Keratinocyte (primary cell): ENCODE results near the gene FGFR2. TPM values are rescaled to one million over a fixed set of nuclear protein-coding genes. Genes with fewer than 3 reads are reported as not detected.

Experiments used
- DNase-seq: peaks from one replicate; pipeline ENCODE4 v3.0.0-alpha.2; 2011; ENCODE audit warnings: low read depth, missing footprints, low spot score
- FAIRE-seq: peaks from 2 replicates; lab custom pipeline; 2011; peaks lifted over from hg19 to GRCh38; lab: Jason Lieb, UNC
- H2AFZ ChIP-seq: 2 replicates; pipeline ENCODE4 v1.6.0; 2012; ENCODE audit warnings: low read length, control low read depth, inconsistent platforms; ENCODE audit not compliant: control insufficient read depth
- H3K27ac ChIP-seq: 2 replicates; pipeline ENCODE4 v1.5.1; 2011; ENCODE audit warnings: low read length; ENCODE audit not compliant: control insufficient read depth, insufficient read depth
- H3K27me3 ChIP-seq: 3 replicates; pipeline ENCODE4 v1.6.0; 2011; ENCODE audit warnings: low read length; ENCODE audit not compliant: control insufficient read depth, insufficient read depth; ENCODE audit errors: extremely low read depth
- H3K36me3 ChIP-seq, 2 experiments: 2 replicates in 1 of 2; 3 replicates in 1 of 2; pipeline ENCODE4 v1.5.1; 2011; ENCODE audit warnings: low read length in 2 of 2, mild to moderate bottlenecking in 1 of 2; ENCODE audit not compliant: control insufficient read depth in 2 of 2, insufficient read depth in 2 of 2; ENCODE audit errors: extremely low read depth in 1 of 2
- H3K4me1 ChIP-seq: 3 replicates; pipeline ENCODE4 v1.5.1; 2011; ENCODE audit warnings: low read length; ENCODE audit not compliant: control insufficient read depth, insufficient read depth; ENCODE audit errors: extremely low read depth
- H3K4me2 ChIP-seq: 3 replicates; pipeline ENCODE4 v1.6.0; 2011; ENCODE audit warnings: low read depth, low read length; ENCODE audit not compliant: control insufficient read depth, insufficient read depth; ENCODE audit errors: extremely low read depth
- H3K4me3 ChIP-seq, 3 experiments: fragments of 200-600 bp in 1 of 3; sonication (generic) in 1 of 3; 2 replicates in 2 of 3; 3 replicates in 1 of 3; pipeline ENCODE4 v1.5.1; 2011 to 2016; ENCODE audit warnings: low read length in 3 of 3, mild to moderate bottlenecking in 3 of 3, control low read depth in 2 of 3, inconsistent platforms in 1 of 3, low read depth in 1 of 3, mixed read lengths in 1 of 3, mixed run types in 1 of 3, moderate library complexity in 1 of 3; ENCODE audit not compliant: control insufficient read depth in 2 of 3, insufficient read depth in 2 of 3; ENCODE audit errors: extremely low read depth in 1 of 3
- H3K79me2 ChIP-seq: 2 replicates; pipeline ENCODE4 v1.6.0; 2012; ENCODE audit warnings: low read length; ENCODE audit not compliant: control insufficient read depth, insufficient read depth
- H3K9ac ChIP-seq: 3 replicates; pipeline ENCODE4 v1.6.0; 2011; ENCODE audit warnings: low read length; ENCODE audit not compliant: control insufficient read depth, insufficient read depth; ENCODE audit errors: extremely low read depth
- H3K9me1 ChIP-seq: 3 replicates; pipeline ENCODE4 v1.6.0; 2011; ENCODE audit warnings: low read length; ENCODE audit not compliant: control insufficient read depth, insufficient read depth; ENCODE audit errors: extremely low read depth
- H3K9me3 ChIP-seq: 2 replicates; pipeline ENCODE4 v1.5.1; 2012; ENCODE audit warnings: low read depth, low read length; ENCODE audit not compliant: control insufficient read depth
- H4K20me1 ChIP-seq: 3 replicates; pipeline ENCODE4 v1.6.0; 2011; ENCODE audit warnings: low read length; ENCODE audit not compliant: control insufficient read depth, insufficient read depth; ENCODE audit errors: extremely low read depth
- CTCF ChIP-seq, 3 experiments: IDR thresholded peaks in 1 of 3; conservative IDR thresholded peaks in 1 of 3; optimal IDR thresholded peaks in 1 of 3; 2 replicates in 2 of 3; 3 replicates in 1 of 3; pipeline versions ENCODE3 to v1.5.1; 2011; ENCODE audit warnings: low read length in 3 of 3, mild to moderate bottlenecking in 3 of 3, moderate library complexity in 2 of 3, control low read depth in 1 of 3, inconsistent platforms in 1 of 3; ENCODE audit not compliant: insufficient read depth in 2 of 3; ENCODE audit errors: extremely low read depth in 1 of 3
- EZH2 ChIP-seq: IDR thresholded peaks from one replicate; pipeline ENCODE4 v1.6.1; 2012; ENCODE audit warnings: inconsistent platforms, mild to moderate bottlenecking, low read length, moderate library complexity
- dilution Hi-C: fragments of 300-500 bp; cut with MboI; formaldehyde crosslinking; loops from one replicate; pipeline ENCODE4 v1.7.0; 2020; ENCODE audit warnings: low sequenced_read_pairs; ENCODE audit not compliant: extremely low pct_ligation_motif_present
- polyA plus RNA-seq, 5 experiments: library from polyadenylated mRNA; depleted of rRNA in 3 of 5; stranded (reverse) in 3 of 5; stranded (forward) in 1 of 5; unstranded in 1 of 5; fragments of >200 nt; gene quantifications; 1 replicate in 1 of 5; 2 replicates in 3 of 5; 3 replicates in 1 of 5; pipeline versions ENCODE4 v1.2.1 to v1.2.3, GENCODE V29; 2011 to 2012; ENCODE audit warnings: missing spikeins in 2 of 5, low read depth in 1 of 5, low replicate concordance in 1 of 5

FGFR2 gene
- polyA plus RNA-seq, 1 donor (not counting 4 experiments of a cell fraction or from before 2014, with no cell fraction given) = 20.6 TPM

GRCh38 chr10:121532292-121532864, 65.9 kb downstream of the FGFR2 start:
- Histone ChIP-seq H3K27me3 (no peaks in the 10 kb centered on the region), H3K9ac (no peak overlapping the region), H3K36me3 (peaks cover 3 to 4% of the 10 kb centered on the region in 2 experiments), H2AFZ (no peak overlapping the region), H3K27ac (no peak overlapping the region), H3K79me2 (peaks cover 2% of the 10 kb centered on the region), H4K20me1 (no peaks in the 10 kb centered on the region), H3K4me1 (peaks cover 23% of the 10 kb centered on the region), H3K4me3 (no peak overlapping the region), H3K4me2 (peak overlapping the region; percentile 49), H3K9me3 (no peaks in the 10 kb centered on the region), H3K9me1 (no peaks in the 10 kb centered on the region)
- TF ChIP-seq EZH2 (no peak), CTCF (optimal IDR thresholded peaks at IDR 0.05 in 1 of 3, IDR thresholded peaks at IDR 0.05 in 1 of 3, conservative IDR thresholded peaks at IDR 0.05 in 1 of 3; ENCODE audit: extremely low read depth in 1 of 3, insufficient read depth in 2 of 3, low read length in 3 of 3) (no peak)
- FAIRE-seq (peak; percentile 32), DNase-seq (no peak)
- dilution Hi-C loops = no loop called here

DNA sequence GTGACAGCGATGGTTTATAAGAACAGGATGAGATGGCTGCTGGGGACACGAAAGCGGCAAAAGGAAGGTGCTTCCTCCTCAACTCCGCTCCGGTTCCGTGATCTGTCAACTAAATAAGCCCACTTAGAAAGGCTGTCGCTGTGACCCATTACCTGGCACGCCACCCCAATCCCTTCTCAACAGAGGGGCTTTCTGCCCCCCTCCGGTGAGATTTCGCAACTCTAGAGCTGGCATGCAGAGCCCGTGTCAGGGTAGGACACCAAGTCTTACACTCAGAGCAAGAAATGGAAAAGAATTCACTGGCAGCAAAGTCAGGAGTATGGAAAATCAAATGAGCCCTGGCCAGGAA, 66.4 kb downstream of the FGFR2 start:
- Histone ChIP-seq H3K9me3 (no peaks in the 10 kb centered on the region), H3K36me3 (peaks cover 3 to 4% of the 10 kb centered on the region in 2 experiments), H3K9me1 (no peaks in the 10 kb centered on the region), H3K4me1 (peaks cover 28% of the 10 kb centered on the region), H3K27me3 (no peaks in the 10 kb centered on the region), H3K79me2 (peaks cover 2% of the 10 kb centered on the region), H4K20me1 (no peaks in the 10 kb centered on the region), H3K27ac (no peak overlapping the region), H3K9ac (no peak overlapping the region), H3K4me3 (no peak overlapping the region), H2AFZ (no peak overlapping the region), H3K4me2 (no peak overlapping the region)
- DNase-seq = no peak
- dilution Hi-C loops = no loop called here
- TF ChIP-seq EZH2 (no peak), CTCF (optimal IDR thresholded peaks at IDR 0.05 in 1 of 3, IDR thresholded peaks at IDR 0.05 in 1 of 3, conservative IDR thresholded peaks at IDR 0.05 in 1 of 3; ENCODE audit: extremely low read depth in 1 of 3, insufficient read depth in 2 of 3, low read length in 3 of 3) (no peak)
- no peak for FAIRE-seq
